HEK293 (cell line): Measurements from ENCODE around the gene ZFP62.

Experiments
- CTCF ChIA-PET: fragments of 350-600 bp; formaldehyde crosslinking; extraction: SDS; loops from one replicate; lab custom pipeline; 2021; ENCODE audit warnings: antibody characterized with exemption; lab: Yijun Ruan, JAX
- POLR2A ChIA-PET: fragments of 300-600 bp; formaldehyde crosslinking; extraction: SDS; loops from one replicate; lab custom pipeline; 2020; ENCODE audit warnings: antibody characterized with exemption, inconsistent platforms; lab: Yijun Ruan, JAX
- H3K27ac ChIP-seq: fragments of 200-500 bp; sonication (Bioruptor generic); 2 replicates; pipeline ENCODE4 v1.5.1; 2014; ENCODE audit warnings: low read depth, low read length, control low read depth, inconsistent platforms; ENCODE audit errors: extremely low read depth
- H3K36me3 ChIP-seq, 2 experiments: fragments of 200-500 bp in 1 of 2; sonication (Bioruptor generic) in 1 of 2; 1 replicate in 1 of 2; 2 replicates in 1 of 2; pipeline ENCODE4 v1.5.1; 2014 to 2017; ENCODE audit warnings: inconsistent platforms in 2 of 2, low read length in 2 of 2; ENCODE audit not compliant: control insufficient read depth in 2 of 2, insufficient read depth in 1 of 2
- H3K4me1 ChIP-seq: fragments of 200-500 bp; sonication (Bioruptor generic); 2 replicates; pipeline ENCODE4 v1.5.1; 2014; ENCODE audit warnings: mild to moderate bottlenecking, low read length, inconsistent platforms; ENCODE audit not compliant: control insufficient read depth, insufficient read depth
- H3K4me3 ChIP-seq: 2 replicates; pipeline ENCODE4 v1.5.1; 2011; ENCODE audit warnings: low read depth, mild to moderate bottlenecking, control low read depth, low read length, moderate library complexity
- H3K9me3 ChIP-seq: fragments of 200-500 bp; sonication (Bioruptor generic); 2 replicates; pipeline ENCODE4 v1.5.1; 2014; ENCODE audit warnings: low read depth, low read length, inconsistent platforms; ENCODE audit not compliant: control insufficient read depth, insufficient read depth
- CTCF ChIP-seq: fragments of 450-650 bp; formaldehyde crosslinking; IDR thresholded peaks from 2 replicates; pipeline ENCODE4 v1.5.1; 2016; ENCODE audit warnings: missing biosample characterization, missing genetic modification characterization
- FEZF1 ChIP-seq: fragments of 450-650 bp; formaldehyde crosslinking; IDR thresholded peaks from 2 replicates; pipeline ENCODE4 v1.5.1; 2016; ENCODE audit warnings: missing biosample characterization, missing genetic modification characterization
- IKZF3 ChIP-seq: fragments of 450-650 bp; IDR thresholded peaks from 2 replicates; pipeline ENCODE4 v1.5.0; 2018; ENCODE audit warnings: missing biosample characterization, mild to moderate bottlenecking, missing genetic modification characterization, moderate library complexity
- PRDM1 ChIP-seq: fragments of 450-650 bp; formaldehyde crosslinking; IDR thresholded peaks from 2 replicates; pipeline ENCODE4; 2016; ENCODE audit warnings: missing biosample characterization, missing genetic modification characterization
- SCRT1 ChIP-seq: fragments of 450-650 bp; formaldehyde crosslinking; IDR thresholded peaks from 2 replicates; pipeline ENCODE4 v1.5.1; 2016; ENCODE audit warnings: missing biosample characterization, missing genetic modification characterization, borderline replicate concordance
- SCRT2 ChIP-seq: fragments of 450-650 bp; formaldehyde crosslinking; IDR thresholded peaks from 2 replicates; pipeline ENCODE4 v1.5.1; 2016; ENCODE audit warnings: missing biosample characterization, missing genetic modification characterization
- SETDB1 ChIP-seq: IDR thresholded peaks from one replicate; pipeline ENCODE4 v1.6.1; 2017; ENCODE audit warnings: mild to moderate bottlenecking, low read length, moderate library complexity, mixed read lengths; ENCODE audit not compliant: insufficient read length
- ZBTB48 ChIP-seq: fragments of 450-650 bp; formaldehyde crosslinking; IDR thresholded peaks from 2 replicates; pipeline ENCODE4 v1.5.1; 2016; ENCODE audit warnings: missing biosample characterization, missing genetic modification characterization
- ZFP37 ChIP-seq: fragments of 450-650 bp; formaldehyde crosslinking; IDR thresholded peaks from 2 replicates; pipeline ENCODE4 v1.5.1; 2016; ENCODE audit warnings: missing biosample characterization, missing genetic modification characterization
- ZNF146 ChIP-seq: fragments of 450-650 bp; formaldehyde crosslinking; IDR thresholded peaks from 2 replicates; pipeline ENCODE4 v1.5.1; 2016; ENCODE audit warnings: missing biosample characterization, missing genetic modification characterization
- ZNF169 ChIP-seq: fragments of 450-650 bp; formaldehyde crosslinking; IDR thresholded peaks from 2 replicates; pipeline ENCODE4 v1.5.1; 2016; ENCODE audit warnings: missing biosample characterization, missing genetic modification characterization
- ZNF2 ChIP-seq: fragments of 450-650 bp; formaldehyde crosslinking; IDR thresholded peaks from 2 replicates; pipeline ENCODE4 v1.5.1; 2016; ENCODE audit warnings: missing biosample characterization, missing genetic modification characterization
- ZNF302 ChIP-seq: fragments of 450-650 bp; formaldehyde crosslinking; IDR thresholded peaks from 2 replicates; pipeline ENCODE4 v1.5.1; 2016; ENCODE audit warnings: missing biosample characterization, missing genetic modification characterization, low read depth
- ZNF366 ChIP-seq: fragments of 450-650 bp; formaldehyde crosslinking; conservative IDR thresholded peaks from 2 replicates; pipeline ENCODE4 v1.5.1; 2016; ENCODE audit warnings: missing biosample characterization, missing genetic modification characterization
- ZNF391 ChIP-seq: fragments of 450-650 bp; formaldehyde crosslinking; IDR thresholded peaks from 2 replicates; pipeline ENCODE4 v1.5.1; 2016; ENCODE audit warnings: low read depth, missing biosample characterization, missing genetic modification characterization, borderline replicate concordance
- ZNF513 ChIP-seq: fragments of 450-650 bp; IDR thresholded peaks from 2 replicates; pipeline ENCODE4 v1.5.1; 2018; ENCODE audit warnings: missing biosample characterization, missing genetic modification characterization
- ZNF518A ChIP-seq: fragments of 450-650 bp; formaldehyde crosslinking; conservative IDR thresholded peaks from 2 replicates; pipeline ENCODE4 v1.5.1; 2016; ENCODE audit warnings: low read depth, missing biosample characterization, missing genetic modification characterization
- ZNF561 ChIP-seq: fragments of 450-650 bp; IDR thresholded peaks from 2 replicates; pipeline ENCODE4 v1.5.1; 2018; ENCODE audit warnings: missing biosample characterization, missing genetic modification characterization, borderline replicate concordance
- ZNF654 ChIP-seq: fragments of 450-650 bp; formaldehyde crosslinking; IDR thresholded peaks from 2 replicates; pipeline ENCODE4 v1.5.1; 2016; ENCODE audit warnings: low read depth, missing biosample characterization, missing genetic modification characterization
- ZNF660 ChIP-seq: fragments of 450-650 bp; IDR thresholded peaks from 2 replicates; pipeline ENCODE4 v1.5.1; 2018; ENCODE audit warnings: missing biosample characterization, mild to moderate bottlenecking, missing genetic modification characterization
- ZNF664 ChIP-seq: fragments of 450-650 bp; formaldehyde crosslinking; IDR thresholded peaks from 2 replicates; pipeline ENCODE4 v1.5.1; 2016; ENCODE audit warnings: missing biosample characterization, missing genetic modification characterization
- ZNF677 ChIP-seq: fragments of 450-650 bp; IDR thresholded peaks from 2 replicates; pipeline ENCODE4 v1.5.0; 2018; ENCODE audit warnings: missing biosample characterization, mild to moderate bottlenecking, missing genetic modification characterization, moderate library complexity
- TF ChIP-seq, protein P1 (sequence below): fragments of 450-650 bp; IDR thresholded peaks from 2 replicates; pipeline ENCODE4 v1.5.1; 2018; ENCODE audit warnings: missing biosample characterization, mild to moderate bottlenecking, missing genetic modification characterization

Gene ZFP62

DNA sequence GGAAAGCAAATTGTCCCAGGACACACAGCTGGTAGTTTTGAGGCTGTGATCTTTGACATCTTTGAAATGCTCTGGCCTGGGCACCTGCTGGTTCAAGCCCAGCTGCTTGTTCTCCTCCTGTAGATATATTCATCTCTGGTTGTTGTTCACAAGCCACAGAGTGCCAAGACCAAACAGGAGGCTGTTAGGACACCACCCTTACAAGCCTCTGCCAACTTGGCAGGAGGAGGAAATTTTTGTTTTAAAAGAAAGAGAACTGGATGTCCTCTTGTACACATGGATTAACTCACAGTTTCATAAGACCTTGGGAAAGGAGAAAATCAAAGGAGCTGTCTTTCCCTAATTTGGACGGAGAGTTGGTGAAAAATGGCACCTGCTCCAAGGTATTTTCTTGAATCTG, 8.5 kb upstream of the ZFP62 start (continued):
- TF ChIP-seq ZNF513 (tag by site-specific recombination), result no peak

DNA sequence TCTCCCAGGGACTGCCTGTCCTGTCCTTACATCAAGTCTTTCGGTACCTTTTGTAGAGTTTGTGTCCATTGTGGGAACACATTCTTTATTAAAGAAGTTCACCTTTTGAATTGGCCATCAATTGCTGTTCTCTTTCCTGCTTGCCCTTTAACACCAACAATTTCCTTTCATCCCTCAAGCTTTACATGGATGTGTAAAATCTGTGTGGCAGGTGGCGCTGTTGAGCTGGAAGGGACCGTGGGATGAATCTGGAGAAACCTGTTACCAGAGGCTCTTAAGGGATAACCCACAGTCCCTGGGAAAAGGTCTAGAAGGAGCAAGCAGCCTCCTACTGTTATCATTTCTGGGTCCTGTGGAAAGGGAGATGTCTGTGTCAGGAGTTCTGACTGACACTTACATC, 7.9 kb upstream of the ZFP62 start:
- Histone ChIP-seq H3K4me1 (no peaks in the 10 kb centered on the region), H3K9me3 (no peaks in the 10 kb centered on the region), H3K4me3 (no peak overlapping the region), H3K27ac (no peak overlapping the region), H3K36me3 (no peaks in the 10 kb centered on the region)
- POLR2A ChIA-PET, result interaction anchor here (0.5 kb wide), 1 partner anchor 393 kb away, joined by 3 read pairs; no protein-coding TSS in a partner anchor
- CTCF ChIA-PET, result interaction anchor here (0.6 to 2.4 kb wide), 15 partner anchors 9 to 342 kb away, joined by 3 to 10 read pairs (median 4); no protein-coding TSS in a partner anchor
- TF ChIP-seq CTCF (tag by site-specific recombination), result peak; percentile 59; the same call in 1 of the 2 replicates
- no peak for TF ChIP-seq ZNF677
- TF ChIP-seq SCRT2 (tag by site-specific recombination), result peak; percentile 95
- TF ChIP-seq ZNF146 (tag by site-specific recombination), result no peak
- peak; percentile 57 for TF ChIP-seq ZNF654
- TF ChIP-seq ZNF302 (tag by site-specific recombination), result no peak
- TF ChIP-seq ZNF518A, result 0 out of 2 replicates have a peak, but pooled peaks have one; percentile 18
- 0 out of 2 replicates have a peak, but pooled peaks have one; percentile 34 for TF ChIP-seq ZFP37 (tag by site-specific recombination)
- TF ChIP-seq FEZF1, result 0 out of 2 replicates have a peak, but pooled peaks have one; percentile 13
- TF ChIP-seq ZNF391, result no peak
- peak; percentile 89 for TF ChIP-seq IKZF3 (tag by site-specific recombination)
- TF ChIP-seq, protein P1, sequence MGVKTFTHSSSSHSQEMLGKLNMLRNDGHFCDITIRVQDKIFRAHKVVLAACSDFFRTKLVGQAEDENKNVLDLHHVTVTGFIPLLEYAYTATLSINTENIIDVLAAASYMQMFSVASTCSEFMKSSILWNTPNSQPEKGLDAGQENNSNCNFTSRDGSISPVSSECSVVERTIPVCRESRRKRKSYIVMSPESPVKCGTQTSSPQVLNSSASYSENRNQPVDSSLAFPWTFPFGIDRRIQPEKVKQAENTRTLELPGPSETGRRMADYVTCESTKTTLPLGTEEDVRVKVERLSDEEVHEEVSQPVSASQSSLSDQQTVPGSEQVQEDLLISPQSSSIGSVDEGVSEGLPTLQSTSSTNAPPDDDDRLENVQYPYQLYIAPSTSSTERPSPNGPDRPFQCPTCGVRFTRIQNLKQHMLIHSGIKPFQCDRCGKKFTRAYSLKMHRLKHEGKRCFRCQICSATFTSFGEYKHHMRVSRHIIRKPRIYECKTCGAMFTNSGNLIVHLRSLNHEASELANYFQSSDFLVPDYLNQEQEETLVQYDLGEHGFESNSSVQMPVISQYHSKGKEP (tag by site-specific recombination), result no peak
- TF ChIP-seq ZNF660 (tag by site-specific recombination), result peak; percentile 83
- TF ChIP-seq ZNF366, result peak; percentile 74
- TF ChIP-seq ZNF561 (tag by site-specific recombination), result no peak
- TF ChIP-seq PRDM1 (tag by site-specific recombination), result 0 out of 2 replicates have a peak, but pooled peaks have one; percentile 20
- peak; percentile 90; the same call in 1 of the 2 replicates for TF ChIP-seq SCRT1 (tag by site-specific recombination)
- TF ChIP-seq ZNF169 (tag by site-specific recombination), result no peak
- peak; percentile 95 for TF ChIP-seq ZBTB48
- TF ChIP-seq ZNF2, result 0 out of 2 replicates have a peak, but pooled peaks have one; percentile 47
- TF ChIP-seq ZNF664 (tag by site-specific recombination), result no peak
- no peak for TF ChIP-seq SETDB1
